Lower leg skin (tissue), 4 donors: ENCODE measurements around the gene ATP6V0A1. TPM values are rescaled to one million over a fixed set of nuclear protein-coding genes. Genes with fewer than 3 reads are reported as not detected.

Source experiments
- DNase-seq, 2 donors: peaks; one replicate each; pipeline ENCODE4 v3.0.0-alpha.2; 2019; ENCODE audit warnings: low spot score in 2 of 2
- H3K4me3 ChIP-seq: fragments of 200-600 bp; sonication (generic); 2 replicates; pipeline ENCODE4 v1.5.1; 2017; ENCODE audit warnings: mild to moderate bottlenecking, low read depth; ENCODE audit not compliant: poor library complexity, severe bottlenecking
- POLR2A ChIP-seq, 2 donors: fragments of 450-650 bp; IDR thresholded peaks; one replicate each; pipeline ENCODE4 v1.6.1; 2016 to 2017; ENCODE audit warnings: antibody characterized with exemption in 2 of 2, mild to moderate bottlenecking in 1 of 2, moderate library complexity in 1 of 2
- WGBS, 2 donors: methylation state at CpG; one replicate each; pipeline ENCODE4 v1.1.5; 2018; 5-methylcytosine and 5-hydroxymethylcytosine counted together
- intact Hi-C: fragments of 100-400 bp; cut with DNase I; formaldehyde crosslinking; loops from one replicate; pipeline ENCODE4 v1.15.0; 2023; ENCODE audit warnings: low total_unique reads
- total RNA-seq, 4 donors: library from RNA; depleted of rRNA; stranded (reverse); fragments of >200 nt; gene quantifications; one replicate each; pipeline ENCODE4 v1.1.0, GENCODE V29; 2016
- TF ChIP-seq, protein P1 (sequence below), 3 donors: fragments of 450-650 bp; IDR thresholded peaks; one replicate each; pipeline ENCODE4 v1.5.1; 2016; ENCODE audit warnings: antibody characterized with exemption in 3 of 3, mild to moderate bottlenecking in 3 of 3, moderate library complexity in 2 of 3

The ATP6V0A1 gene
- total RNA-seq, 4 donors from 2014 or later = 87.6 to 95.3 (median 91.3) TPM

DNA sequence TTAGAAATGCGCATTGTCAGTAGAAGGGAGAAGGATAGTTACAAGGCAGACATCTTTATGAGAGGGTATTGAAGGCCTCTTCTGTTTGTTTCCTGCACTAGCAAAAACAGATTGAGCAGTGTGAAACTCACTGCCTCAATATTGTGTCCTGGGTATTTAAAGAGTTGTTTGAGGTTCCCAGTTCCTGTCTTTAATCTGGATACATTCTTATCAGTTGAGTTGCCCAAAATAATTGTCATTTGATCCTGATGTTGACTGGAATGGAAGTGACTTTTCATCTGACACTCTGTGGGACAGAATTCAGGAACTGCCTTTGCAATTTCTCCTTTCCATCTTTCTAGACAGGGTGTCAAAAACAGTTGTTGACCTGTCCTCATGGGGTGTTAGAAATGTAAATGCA, 1.7 kb downstream of the ATP6V0A1 start:
- H3K4me3 ChIP-seq = no peak overlapping the region
- WGBS, 2 donors = 73 to 90% methylated on average over 1 of the region's 1 CpG
- DNase-seq = no peak
- TF ChIP-seq, protein P1, sequence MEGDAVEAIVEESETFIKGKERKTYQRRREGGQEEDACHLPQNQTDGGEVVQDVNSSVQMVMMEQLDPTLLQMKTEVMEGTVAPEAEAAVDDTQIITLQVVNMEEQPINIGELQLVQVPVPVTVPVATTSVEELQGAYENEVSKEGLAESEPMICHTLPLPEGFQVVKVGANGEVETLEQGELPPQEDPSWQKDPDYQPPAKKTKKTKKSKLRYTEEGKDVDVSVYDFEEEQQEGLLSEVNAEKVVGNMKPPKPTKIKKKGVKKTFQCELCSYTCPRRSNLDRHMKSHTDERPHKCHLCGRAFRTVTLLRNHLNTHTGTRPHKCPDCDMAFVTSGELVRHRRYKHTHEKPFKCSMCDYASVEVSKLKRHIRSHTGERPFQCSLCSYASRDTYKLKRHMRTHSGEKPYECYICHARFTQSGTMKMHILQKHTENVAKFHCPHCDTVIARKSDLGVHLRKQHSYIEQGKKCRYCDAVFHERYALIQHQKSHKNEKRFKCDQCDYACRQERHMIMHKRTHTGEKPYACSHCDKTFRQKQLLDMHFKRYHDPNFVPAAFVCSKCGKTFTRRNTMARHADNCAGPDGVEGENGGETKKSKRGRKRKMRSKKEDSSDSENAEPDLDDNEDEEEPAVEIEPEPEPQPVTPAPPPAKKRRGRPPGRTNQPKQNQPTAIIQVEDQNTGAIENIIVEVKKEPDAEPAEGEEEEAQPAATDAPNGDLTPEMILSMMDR (IDR thresholded peaks at IDR 0.05) = no peak
- no peak for TF ChIP-seq POLR2A (IDR thresholded peaks at IDR 0.05)
- intact Hi-C loops = loop anchor here (10.0 kb wide), 1 partner anchor 54 kb away; no protein-coding TSS in a partner anchor

DNA sequence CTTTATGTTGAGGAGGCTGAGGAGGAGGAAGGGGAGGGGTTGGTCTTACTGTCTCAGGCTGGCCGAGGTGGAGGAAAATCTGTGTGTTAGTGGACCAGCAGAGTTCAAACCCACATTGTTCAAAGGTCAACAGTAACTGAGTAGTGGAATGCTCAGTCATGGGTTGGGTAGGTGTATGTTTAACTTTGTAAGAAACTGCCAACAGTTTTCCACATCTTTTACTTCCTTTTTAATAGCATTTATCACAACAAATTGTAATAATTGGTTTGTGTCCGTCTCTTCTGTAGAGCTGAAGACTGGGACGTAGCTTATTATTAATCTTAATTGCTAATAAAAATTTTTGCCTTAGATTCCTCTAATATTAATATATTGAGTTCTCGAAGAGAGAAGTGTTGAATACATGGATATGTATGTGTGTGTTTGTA, 5.3 kb downstream of the ATP6V0A1 start:
- TF ChIP-seq, protein P1 (IDR thresholded peaks at IDR 0.05) = no peak
- TF ChIP-seq POLR2A (IDR thresholded peaks at IDR 0.05) = no peak
- 85 to 90% methylated on average over 4 of the region's 4 CpGs for WGBS, 2 donors
- H3K4me3 ChIP-seq = no peak overlapping the region
- DNase-seq = no peak
- intact Hi-C loops = loop anchor here (10.0 kb wide), 1 partner anchor 51 kb away; no protein-coding TSS in a partner anchor

DNA sequence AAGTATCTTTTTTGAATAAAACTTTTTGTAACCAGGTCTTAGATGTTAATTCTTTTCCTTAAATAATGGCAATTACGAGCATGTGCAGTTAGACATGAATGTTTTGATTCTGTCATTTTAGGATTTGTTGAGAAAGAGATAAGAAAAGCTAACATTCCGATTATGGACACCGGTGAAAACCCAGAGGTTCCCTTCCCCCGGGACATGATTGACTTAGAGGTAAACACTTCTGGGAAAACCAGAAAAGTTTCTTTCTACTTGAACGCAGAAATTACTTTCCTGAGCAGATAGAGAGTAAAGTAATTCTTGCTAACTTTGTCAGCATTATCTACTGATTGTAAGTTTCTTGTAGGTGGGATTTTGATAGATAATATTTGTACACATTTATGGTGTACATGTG, 9.2 kb downstream of the ATP6V0A1 start:
- TF ChIP-seq, protein P1 (IDR thresholded peaks at IDR 0.05) = no peak
- no peak for TF ChIP-seq POLR2A (IDR thresholded peaks at IDR 0.05)
- intact Hi-C loops = loop anchor here (10.0 kb wide), 1 partner anchor 47 kb away; no protein-coding TSS in a partner anchor
- no peak for DNase-seq
- no peak overlapping the region for H3K4me3 ChIP-seq
- 82 to 86% methylated on average over 5 of the region's 5 CpGs for WGBS, 2 donors

DNA sequence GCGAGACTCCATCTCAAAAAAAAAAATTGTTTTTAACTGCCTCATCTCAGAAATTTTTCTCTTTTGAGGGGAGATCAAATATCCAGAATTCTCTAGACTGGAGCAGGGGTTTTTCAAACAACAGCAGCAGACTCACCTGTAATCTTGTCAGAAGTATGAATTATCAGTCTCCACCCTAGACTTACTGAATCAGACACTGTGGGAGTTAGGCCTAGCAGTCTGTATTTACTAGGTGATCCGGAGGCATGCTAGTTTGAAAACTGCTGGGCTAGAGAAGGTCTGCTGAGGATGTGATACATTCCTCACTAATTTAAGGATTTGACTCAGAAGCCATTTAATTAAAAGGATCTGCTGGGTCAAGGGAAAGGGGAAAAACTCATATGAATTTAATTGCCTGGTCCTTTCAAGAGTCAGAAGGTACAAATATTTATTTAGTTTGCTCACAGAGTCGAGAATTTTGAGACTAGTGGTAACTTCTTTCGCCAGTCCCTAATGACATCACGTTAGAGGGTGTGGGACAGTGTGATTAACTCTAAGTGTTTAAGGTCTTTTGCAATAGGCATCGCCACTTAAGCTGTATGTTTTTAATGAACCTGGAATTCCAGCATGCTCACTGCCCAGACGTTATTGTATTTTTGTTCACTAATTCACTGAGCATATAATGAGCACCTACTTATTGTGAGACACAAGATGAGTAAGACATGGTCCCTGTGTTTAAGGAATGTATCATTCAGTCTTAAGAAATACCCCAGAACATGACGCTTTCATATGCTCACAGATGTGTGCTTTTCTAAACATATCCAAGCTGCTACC, 14.2 kb downstream of the ATP6V0A1 start:
- intact Hi-C loops = no loop called here
- TF ChIP-seq POLR2A (IDR thresholded peaks at IDR 0.05) = no peak
- TF ChIP-seq, protein P1 (IDR thresholded peaks at IDR 0.05) = no peak
- WGBS, 2 donors = 67 to 72% methylated on average over 8 of the region's 8 CpGs
- H3K4me3 ChIP-seq = no peak overlapping the region
- DNase-seq = no peak

DNA sequence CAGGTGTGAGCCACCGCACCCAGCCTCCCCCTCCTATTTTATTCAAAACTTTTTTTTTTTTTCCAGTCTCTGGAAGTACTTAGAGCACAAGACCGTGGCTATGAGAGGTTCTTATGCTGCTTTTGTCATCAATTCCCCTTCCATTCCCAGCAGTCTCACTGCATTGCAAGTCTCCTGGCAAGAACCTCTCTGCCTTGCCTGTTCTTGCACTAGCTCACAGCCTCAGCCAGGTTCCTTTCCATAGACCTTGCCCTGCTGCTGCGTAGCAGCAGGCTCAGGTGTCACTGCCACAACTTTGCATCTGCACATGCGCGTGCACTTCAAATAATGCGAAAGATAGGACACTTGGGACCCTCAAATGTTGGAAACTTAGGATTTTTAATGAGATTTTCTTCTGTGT, 15.6 kb downstream of the ATP6V0A1 start:
- no peak for TF ChIP-seq POLR2A (IDR thresholded peaks at IDR 0.05)
- TF ChIP-seq, protein P1 (IDR thresholded peaks at IDR 0.05) = no peak
- WGBS, 2 donors = 95 to 98% methylated on average over 6 of the region's 6 CpGs
- intact Hi-C loops = no loop called here
- DNase-seq = no peak
- H3K4me3 ChIP-seq = no peak overlapping the region
